Right renal cortex interstitium (tissue), 3 donors: ENCODE data around the gene EFNA5. TPM values are rescaled to one million over a fixed set of nuclear protein-coding genes. Genes with fewer than 3 reads are reported as not detected.

ENCODE experiments used
- DNase-seq, 3 donors: peaks; one replicate each; pipeline ENCODE4 v3.0.0-alpha.2; 2013; ENCODE audit warnings: low read depth in 3 of 3, low spot score in 2 of 3
- polyA plus RNA-seq, 3 donors: library from polyadenylated mRNA; unstranded; fragments of 120-200 nt; gene quantifications; one replicate each; pipeline ENCODE4 v1.2.1, GENCODE V29; 2013; ENCODE audit not compliant: insufficient read length in 3 of 3

The EFNA5 gene
- polyA plus RNA-seq, 3 donors = 24.5 to 27.5 (median 25.3) TPM

DNA sequence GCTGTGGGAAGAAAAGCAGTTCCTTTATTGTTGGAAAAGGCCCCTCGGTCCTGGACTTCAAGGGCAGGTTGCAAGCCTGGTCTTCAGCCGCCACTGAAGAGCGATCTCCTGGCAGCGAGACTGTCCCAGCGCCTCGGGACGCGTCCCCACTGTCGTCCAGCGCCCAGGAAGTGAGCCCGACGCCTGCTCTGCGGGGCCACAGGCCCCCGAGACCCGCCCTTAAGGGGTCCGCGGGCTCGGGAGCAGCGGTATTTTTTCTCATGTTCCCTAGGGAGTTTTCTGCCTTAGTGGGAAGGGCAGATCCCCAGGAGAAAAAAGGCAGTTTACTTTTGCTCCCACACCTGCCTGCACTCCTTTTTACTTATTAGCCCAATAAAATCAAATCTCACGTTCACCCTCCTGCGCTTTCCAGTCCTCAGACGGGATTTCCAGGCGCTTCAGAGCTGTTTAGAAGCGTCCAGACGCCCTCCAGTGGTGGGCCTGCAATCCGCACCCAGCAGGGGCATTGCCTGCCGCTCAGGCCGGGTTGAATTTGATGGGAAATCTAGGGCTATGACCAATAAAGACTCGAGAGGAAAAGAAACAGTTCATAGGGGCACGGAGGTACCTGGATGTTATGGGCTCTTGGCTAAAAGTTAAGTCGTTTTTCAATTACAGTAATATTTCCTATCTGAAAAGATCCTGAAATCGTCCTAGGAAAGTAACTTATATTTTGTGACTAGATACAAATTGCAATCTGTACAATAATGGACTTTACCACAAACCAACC is 2.8 kb upstream of the EFNA5 start:
- DNase-seq = peak; percentile 76 to 83 (median 81)

DNA sequence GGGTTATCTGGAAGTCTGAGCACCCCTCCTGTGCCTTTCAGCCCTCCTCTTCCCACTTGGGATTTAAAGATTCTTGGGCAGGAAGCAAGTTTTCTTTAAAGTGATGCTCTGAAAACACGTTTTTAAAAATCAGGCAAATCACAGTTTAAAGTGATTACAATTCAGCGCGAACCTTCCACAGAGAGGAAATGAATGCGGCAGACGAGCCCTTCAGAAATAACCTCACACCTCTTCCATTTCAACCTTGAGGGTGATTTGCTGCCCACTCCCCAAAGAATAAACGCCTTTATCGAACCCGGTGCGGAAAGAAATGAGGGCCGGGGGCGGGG is 2.3 kb upstream of the EFNA5 start:
- peak in 2 of 3 donors; percentile 8 to 27 for DNase-seq

DNA sequence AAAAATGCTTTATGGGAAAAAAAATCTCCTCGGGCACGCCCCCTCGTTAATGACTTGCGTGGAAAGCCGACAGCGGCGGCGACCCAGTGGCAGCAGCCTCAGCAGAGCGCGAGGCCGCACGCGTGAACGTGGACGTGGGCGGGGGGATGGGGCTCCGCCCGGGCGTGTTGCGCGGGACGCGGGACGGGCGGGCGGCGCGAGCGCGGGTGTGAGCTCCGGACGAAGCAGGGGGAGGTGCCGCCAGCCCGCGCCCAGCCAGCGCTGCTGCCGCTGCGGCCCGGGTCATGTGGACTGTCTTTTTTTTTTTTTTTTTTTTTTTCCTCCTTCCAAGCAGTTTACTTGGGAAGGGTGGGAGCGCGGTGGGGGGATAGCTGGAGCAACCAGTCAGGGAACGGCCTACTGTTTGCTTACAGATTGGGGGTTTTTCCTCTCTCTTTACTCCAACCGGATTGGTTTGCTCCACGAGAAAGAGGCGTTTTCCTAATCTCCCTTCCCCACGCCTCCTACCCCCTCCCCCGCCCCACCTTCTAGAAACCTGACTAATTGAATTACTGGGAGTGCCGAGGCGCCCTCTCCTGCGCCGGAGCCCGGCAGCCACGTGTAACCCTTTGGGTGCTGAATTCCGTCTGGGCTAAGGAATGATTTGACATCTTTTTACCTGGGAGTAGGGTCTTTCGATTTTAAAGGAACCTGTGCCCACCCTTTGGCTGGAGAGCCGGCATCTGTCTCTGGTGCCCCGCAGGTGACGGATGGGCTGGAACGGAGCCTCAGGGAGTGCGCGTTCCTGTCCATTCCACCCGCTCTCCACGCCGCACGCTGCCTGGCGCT is 1.7 kb upstream of the EFNA5 start:
- DNase-seq = peak; percentile 79 to 86 (median 85)

DNA sequence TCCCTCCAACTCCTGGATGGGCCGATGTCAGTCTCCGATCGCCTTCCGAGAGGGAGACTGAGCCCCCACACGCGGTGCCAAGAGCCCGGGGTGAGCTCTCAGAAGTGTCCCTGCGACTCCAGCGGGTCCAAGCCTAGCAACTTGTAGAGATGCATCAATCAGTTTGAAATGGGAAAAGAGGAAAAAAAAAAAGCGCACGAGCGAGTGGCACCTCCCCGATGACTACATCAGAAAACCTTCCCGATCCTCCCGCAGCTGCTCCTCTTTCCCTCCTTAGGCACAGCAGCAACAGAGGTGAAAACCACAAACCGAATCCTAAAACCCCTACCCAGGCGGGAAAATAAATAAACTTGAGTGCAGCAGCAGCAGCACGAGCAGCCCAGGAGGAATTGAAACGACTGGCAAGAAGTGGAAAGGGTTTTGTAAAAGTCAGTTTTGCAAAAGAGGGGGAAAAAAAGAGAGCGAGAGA is 1.0 kb upstream of the EFNA5 start:
- DNase-seq = peak in 2 of 3 donors; percentile 41 to 68

DNA sequence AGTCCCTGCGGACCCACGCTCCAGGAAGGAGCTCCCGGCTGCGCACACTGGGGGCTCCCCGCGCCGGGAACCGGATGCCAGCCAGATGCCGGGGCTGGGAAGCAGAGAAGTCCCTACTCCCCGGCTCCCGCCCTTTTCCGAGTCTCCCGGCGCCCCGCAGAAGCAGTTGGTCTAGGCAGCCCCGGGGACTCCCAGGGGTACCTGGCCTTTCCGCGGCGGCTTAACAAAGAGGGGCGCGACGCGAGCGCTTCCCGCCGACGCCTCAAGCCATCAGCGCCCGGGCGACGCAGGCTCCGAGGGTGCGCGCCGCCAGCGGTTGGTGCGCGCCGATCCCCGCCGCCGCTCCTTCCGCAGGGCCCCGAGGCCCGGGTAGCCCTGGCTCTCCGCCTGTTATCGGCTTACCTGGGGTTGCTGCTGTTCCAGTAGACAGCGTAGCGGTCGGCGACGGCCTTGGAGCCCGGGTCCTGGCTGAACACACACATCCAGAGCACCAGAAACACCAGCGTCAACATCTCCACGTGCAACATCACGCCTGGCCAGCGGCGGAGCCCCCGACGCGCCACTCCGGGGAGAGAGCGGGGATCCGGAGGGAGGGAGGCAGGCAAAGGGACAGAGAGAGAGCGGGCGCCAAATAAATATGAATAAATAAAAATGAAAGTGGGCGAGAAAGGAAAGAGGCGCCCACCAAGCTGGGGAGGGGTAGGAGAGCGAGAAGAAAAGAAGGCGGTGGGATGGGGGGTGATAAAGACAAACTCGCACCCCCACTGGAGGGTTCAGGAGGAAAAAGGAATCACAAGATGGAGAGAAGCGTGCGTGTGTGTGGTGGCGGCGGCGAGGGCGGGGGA is 428 bp downstream of the EFNA5 start:
- DNase-seq = peak; percentile 21 to 38 (median 27)

DNA sequence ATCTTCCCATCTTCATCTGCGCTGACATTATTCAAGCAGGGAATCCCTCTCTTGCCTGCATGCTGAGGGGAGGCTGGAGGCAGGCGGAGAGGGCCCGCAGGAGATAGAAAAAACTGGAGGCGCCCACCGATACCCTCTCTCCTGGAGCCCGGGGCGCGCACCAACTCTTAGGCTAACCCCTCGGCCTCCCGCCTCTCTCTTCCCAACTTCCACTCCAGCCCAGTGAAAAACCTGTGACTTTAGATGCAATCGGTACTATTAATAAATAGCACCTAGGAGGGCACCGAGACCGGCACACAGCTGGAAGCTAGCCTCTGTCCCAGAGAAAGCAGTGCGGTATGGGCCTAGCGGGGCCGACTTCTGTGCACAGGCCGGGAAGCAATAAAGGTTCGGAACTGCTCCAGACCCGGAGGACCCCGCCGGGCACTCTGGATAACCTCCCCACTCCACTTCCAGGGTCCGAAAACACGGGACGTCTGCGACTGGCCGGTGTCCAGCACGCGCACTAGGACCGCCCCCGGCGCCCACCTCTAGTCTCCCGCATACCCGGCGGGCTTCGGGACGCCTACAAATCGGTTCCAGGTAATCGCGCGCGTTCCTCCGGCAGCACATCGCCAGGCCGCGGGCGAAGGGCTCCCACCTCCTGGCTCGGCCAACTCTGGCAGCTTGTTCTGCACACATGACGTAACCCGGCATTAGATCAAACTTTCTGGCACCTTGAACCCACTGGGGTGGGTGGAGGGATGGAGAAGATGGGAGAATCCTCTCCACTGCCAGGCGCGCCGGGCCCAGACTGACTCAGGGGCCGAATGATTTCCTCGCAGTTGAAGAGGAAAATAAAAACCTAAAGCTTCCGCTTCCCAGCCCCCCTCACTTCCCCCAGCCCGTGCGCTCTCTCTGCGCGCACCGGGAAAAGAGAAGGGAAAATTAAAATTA is 1.4 kb downstream of the EFNA5 start:
- DNase-seq = peak; percentile 20 to 39 (median 27)

DNA sequence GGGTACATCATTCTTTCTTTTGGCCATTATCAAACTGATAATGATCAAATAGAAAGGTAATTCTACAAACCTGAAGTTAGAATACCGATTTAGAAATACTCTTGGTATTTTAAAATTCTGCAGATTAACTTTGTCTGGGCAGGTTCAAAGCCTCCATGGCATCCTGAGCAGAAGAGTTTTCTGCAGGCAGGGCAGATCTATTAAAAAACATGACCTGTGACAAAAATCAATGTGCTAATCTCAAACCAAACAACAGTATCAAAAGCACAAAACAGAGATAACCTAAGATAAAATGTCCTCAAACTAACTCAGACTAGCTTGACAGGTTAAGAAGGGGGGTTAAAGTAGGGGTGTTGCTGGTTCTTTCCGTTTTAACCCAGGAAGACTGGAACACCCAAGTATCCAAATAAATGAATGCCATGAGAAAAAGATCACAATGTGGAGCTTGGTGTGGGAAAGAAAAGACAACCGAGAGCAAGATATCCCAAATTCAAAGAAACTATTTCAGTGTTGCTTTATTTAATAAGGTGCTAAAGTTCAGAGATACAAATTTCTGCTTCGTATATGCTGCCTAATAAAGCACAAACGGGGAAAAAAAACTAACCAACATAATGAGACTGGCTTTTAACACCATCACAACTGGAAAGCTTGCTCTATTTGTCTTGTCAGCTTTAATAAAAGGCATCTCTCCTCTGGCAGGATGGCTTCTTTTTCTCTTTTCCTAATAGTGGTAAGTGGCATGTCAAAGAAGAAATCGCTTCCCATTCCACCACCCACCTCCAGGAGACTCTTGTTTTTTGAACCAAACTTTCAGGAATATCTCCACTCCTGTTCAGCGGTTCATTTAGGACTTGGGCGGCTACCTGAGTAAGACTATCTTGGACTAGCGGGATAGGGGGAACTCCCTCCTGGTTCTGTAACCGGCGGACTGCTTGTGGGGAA is 2.3 kb downstream of the EFNA5 start:
- DNase-seq = peak in 2 of 3 donors; percentile 18 to 27

DNA sequence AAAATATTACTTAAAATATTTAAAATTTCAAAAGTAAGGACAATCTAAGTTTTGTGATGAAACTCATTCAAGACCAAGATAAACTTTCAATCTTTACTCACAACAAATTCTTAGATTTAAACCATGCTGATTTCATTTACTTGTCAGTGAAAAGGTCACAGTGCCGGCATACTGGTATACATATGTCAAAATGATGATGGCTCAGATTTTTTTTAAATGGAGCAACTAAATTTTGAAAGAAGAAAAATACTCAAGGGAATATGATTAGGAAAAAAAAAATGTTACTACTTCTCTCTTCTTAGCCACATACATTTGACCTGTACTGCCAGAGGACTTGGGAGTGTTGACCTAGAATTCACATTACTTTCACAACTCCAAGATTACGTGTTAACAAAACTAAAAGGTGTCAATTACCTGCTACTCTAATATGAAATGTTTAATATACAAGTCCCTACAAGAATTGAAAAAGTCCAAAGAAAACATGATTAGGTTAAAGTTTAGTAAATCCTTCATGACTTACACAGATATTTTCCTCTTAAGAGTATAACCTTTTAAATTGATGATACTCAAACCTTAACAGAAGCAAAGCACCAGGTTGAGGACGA is 4.6 kb downstream of the EFNA5 start:
- DNase-seq = no peak

DNA sequence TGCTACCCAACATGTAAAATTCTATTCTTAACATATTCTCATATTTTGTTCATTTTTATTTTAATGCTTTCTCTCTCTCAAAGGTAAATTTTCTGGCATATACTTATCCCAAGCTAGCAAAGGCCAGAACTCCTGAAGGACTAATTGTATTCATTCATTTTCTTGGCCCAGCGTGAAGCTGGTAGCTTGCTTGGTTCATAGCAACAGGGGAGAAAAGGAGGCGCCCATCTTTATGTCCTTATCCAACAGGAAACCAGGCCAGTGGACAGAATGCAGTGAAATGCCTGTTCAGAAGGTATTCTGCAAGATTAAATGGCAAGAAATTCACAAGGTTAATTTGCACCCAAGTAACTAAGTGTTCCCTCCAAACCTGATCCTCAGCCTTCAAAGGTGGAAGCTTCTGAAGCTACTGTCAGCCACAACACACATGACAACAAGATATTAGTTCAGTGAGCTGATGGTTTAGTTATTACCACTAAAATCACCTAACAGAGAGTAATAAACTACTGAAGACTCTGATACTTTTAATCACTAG is 5.6 kb downstream of the EFNA5 start:
- DNase-seq = no peak

DNA sequence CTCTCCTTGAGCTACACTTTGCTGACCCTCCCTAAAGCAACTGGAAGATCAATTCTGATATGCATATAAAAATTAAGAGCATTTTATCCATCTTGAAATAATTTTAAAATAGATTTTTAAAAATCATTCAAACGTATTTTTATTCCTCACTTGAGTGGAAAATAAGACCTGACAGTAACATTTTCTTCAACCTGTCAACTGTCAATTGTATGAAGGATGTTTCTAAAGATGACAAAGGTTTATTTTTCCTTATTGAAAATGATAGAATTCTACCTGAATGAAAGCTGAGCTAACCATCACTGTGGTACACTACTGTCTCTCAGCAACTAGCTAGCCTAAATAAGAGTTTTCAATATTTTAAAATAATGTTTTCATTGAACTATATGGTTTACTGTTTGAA is 7.0 kb downstream of the EFNA5 start:
- no peak for DNase-seq

DNA sequence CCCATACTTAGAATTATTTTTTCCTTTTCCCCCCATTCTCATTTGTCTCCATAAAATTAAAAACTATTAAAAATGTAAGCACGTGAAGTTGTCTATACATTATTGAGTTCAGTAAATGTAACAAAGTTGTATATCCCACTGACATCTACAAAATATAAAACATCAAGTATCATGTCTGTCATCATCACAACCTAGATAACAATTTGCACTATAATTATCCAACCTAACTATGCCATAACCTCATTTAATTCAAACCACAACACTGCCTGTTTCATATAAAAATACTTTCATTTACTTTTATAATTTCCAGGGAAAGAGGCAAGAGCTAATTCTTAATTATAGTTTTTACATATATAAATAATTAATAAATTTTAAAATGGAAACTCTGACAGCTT is 9.1 kb downstream of the EFNA5 start:
- no peak for DNase-seq

DNA sequence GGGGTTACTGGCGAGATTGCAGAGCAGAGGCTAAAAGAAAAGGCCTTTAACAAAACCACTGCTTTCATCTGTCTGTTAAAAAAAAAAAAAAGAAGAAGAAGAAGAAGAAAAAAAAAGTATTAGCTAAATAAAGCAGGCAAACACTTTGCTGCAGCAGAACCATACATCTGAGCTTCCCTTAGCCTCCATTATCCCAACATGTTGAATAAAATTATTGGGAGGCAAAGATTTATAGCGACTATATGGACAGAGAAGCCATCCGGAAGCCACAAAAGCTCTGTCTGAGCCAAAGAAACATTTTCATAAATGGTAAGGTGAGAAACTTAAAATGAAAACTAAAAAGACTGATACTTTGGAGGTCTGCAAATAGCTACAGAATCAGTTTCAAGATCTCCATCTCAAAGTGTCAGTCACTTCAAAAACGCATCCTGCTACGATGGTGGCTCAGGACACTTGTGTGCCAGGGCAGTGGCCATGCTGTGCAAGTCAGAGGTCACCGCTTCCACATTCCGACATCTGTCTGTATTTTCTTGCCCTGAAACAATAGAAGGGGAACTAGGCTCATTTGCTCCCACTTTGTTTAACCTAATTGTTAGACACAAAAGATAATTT is 9.6 kb downstream of the EFNA5 start:
- no peak for DNase-seq

DNA sequence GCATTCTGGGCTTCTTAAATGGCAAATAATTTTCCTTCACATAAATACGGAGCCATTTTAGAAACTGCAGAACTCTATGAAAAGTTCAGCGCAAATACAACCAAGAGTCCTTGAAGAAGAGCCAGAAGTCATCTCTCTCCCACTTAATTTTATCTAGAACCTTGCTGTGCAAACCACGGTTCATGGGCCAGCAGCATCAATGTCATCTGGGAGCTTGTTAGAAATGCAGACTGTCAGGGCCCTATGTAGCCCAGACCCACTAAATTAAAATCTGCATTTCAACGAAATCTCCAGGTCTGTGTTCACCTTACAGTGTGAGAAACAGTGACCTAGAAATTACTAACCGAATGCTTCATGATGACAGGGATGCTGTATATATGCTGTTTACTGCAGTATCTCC is 12.2 kb downstream of the EFNA5 start:
- no peak for DNase-seq

DNA sequence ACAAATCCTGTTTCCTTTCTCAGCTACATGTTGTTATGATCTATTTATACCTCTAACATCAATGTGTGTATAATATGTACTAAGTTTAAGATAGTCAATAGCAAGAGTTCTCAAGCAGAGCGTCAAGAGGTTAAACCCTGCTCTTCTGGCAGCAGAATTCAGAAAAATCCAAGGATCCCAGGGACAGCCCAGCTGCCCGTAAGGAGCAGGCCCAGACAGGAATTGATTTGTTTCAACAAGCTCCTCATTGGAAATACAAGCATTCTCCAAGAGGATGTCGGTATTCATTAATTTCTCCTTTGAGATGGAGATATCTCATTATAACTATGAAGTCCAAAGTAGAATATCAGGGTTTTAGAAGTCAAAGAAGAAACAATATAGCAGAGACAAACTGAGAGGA is 14.9 kb downstream of the EFNA5 start:
- DNase-seq = no peak

DNA sequence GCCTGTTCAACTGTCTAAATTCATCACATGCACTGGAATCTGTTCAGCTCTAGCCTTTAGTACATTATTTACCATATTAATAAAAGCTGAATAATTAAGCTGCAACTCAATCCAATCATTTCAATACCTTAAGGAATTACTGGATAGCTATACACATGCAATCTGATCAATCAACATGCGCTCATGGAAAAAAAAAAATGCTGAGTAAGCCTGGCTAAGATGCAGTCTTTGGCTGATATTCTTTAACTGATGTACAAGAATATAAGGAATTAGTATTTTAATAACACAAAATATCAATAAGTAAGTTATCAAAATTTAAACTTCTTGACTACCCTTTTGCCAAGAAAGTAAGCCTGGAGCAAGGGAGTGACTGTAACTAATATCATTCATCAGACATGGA is 15.9 kb downstream of the EFNA5 start:
- no peak for DNase-seq

DNA sequence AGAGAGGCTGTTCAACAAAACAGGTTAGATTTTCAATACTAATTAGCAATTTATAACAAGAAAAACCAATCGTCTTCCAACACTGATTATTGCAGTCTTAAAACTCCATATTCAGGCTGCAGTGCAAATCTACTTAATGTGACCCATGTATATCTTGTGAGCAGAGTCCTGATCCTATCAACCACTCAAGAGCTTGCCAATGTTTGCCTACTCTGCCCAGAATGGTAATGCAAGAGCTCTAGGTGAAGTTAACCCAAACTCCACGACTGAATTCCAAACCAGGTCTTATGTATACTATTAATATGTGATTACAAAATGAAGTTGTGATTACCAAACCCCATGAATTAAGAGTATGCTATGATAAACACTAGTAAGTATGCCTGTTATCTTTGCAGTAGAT is 17.1 kb downstream of the EFNA5 start:
- no peak for DNase-seq

DNA sequence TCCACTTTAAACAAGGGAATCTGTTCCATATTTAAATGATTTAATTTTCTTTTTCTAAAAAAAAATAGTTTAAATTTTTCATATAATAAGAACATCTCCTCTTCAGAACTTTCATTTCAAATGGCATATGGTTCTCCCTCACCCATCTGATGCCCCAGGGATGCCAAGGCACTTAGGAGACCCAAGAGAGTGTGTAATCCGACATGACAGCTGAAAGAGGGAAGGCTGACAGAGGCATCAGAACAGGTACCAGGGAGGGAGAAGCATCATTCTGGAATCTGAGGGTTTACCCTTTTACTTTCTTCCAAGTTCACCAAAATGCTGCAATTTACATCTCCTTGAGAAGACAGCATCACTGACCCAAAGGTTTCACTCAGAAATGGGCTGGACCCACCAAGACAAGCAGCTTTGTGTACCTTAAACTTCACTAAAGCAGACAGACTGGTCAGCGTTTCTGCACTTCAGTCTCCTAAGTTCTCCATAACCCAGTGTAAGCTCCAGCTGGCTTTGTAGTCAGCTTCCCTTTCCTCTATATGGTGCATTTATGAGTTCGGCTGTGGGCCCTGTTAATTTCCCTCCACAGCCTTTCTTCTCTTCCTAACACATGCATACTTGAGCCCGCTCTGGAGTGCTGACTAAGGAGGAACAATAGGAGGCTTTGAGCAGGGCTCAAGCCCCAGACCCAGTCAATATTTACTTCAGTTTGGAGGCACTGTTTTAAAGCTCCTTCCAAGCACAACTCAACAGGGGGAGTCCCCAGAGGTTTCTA is 17.7 kb downstream of the EFNA5 start:
- DNase-seq = no peak
